GM19238 (cell line): ENCODE measurements around the gene AEBP1.

ENCODE experiments used
- DNase-seq: peaks from one replicate; pipeline ENCODE4 v3.0.0; 2011; ENCODE audit warnings: low spot score; ENCODE audit not compliant: insufficient read length

AEBP1 gene

DNA sequence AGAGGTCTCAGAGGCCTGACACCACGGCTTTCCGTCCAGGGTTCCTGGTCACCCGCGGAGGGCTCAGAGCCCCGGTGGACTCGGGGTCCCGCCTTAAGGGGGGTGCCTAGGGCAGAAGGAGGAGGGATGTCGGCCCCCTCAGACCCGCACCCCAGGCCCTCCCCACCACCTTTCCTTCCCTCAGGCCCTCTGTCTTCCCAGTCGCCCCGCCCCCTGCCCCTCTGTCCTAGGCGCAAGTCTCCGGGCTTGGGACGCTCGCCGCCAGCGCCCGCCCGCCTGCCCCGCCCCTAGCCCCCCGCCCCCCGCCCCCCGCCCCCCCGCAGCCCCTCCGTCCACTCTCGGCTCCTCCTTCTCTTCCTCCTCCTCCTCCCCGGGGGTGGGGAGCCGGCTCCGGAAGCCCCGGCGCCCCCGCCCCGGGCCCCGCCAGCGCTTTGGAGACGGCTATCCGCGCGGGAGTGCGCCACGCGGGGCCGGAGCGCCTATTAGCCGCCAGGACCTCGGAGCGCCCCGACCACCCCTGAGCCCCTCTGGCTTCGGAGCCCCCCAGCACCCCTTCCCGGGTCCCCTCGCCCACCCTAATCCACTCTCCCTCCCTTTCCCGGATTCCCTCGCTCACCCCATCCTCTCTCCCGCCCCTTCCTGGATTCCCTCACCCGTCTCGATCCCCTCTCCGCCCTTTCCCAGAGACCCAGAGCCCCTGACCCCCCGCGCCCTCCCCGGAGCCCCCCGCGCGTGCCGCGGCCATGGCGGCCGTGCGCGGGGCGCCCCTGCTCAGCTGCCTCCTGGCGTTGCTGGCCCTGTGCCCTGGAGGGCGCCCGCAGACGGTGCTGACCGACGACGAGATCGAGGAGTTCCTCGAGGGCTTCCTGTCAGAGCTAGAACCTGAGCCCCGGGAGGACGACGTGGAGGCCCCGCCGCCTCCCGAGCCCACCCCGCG lies at the start of gene AEBP1:
Gene AEBP1 (plus strand): TSS at position 423 of the 937 bp plus-strand sequence. CDS start 321 bp downstream, at position 744.
- no peak for DNase-seq

GRCh38 chr7:44056681-44057080 lies 47.5 kb upstream of the AEBP1 start:
- no peak for DNase-seq

GRCh38 chr7:44057181-44057848 lies 46.8 kb upstream of the AEBP1 start:
- DNase-seq = no peak

- DNase-seq = no peak
These were observed 46.0 kb upstream of the AEBP1 start for GRCh38 chr7:44057849-44058758.

DNA sequence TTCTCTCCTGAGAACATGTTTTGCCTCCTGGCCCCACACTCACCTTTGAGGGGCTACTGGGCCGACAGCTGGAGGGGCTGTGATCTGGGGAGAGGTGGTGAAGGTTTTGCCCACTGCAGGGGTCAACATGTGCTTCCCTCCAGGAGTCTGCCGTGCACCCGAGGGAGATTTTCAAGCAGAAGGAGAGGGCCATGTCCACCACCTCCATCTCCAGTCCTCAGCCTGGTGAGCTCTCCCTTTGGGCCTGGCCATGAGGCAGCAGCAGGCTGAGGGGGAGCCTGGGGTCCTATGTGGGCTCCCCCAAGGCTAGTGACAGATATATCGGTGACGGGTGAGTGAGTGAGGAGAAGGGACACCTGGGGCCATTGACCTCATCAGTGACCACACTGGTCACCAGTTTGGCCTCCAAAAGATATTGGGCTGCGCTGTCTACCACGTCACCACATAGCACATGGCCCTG lies 45.4 kb upstream of the AEBP1 start:
- no peak for DNase-seq

- DNase-seq = no peak
These were observed 44.7 kb upstream of the AEBP1 start for GRCh38 chr7:44059219-44060090.

DNA sequence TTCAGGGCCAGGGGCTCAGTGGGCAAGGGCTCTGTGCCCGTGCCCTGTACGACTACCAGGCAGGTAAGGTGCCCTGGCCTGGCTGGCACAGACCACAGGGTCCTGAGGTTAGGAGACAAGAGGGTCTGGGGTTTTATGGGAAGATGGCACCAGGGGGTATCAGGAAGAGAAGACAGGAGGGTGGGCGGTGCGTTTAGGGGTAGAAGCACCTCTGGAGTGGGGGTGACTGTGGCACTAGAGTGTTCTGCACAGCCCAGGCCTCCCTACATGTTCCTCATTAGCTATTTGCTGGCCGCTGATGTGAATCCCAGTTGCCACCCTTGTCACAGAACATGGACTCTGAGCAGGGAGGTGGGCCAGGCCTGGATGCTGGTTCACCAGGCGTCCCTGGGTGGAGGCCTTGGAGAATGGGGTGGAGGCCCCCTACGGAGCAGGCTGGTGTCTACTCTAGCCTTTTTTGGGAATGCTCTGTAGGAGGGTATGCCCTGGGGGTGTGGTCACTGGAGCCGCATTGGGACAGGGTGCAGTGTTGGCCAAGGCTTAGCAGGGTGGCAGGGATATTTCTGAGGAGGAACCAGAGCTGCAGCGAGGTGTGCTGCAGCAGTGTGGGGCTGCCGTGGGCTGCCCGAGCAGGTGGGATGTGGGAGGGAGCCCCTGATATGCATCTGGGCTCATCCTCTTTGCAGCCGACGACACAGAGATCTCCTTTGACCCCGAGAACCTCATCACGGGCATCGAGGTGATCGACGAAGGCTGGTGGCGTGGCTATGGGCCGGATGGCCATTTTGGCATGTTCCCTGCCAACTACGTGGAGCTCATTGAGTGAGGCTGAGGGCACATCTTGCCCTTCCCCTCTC lies 43.8 kb upstream of the AEBP1 start:
- no peak for DNase-seq

DNA sequence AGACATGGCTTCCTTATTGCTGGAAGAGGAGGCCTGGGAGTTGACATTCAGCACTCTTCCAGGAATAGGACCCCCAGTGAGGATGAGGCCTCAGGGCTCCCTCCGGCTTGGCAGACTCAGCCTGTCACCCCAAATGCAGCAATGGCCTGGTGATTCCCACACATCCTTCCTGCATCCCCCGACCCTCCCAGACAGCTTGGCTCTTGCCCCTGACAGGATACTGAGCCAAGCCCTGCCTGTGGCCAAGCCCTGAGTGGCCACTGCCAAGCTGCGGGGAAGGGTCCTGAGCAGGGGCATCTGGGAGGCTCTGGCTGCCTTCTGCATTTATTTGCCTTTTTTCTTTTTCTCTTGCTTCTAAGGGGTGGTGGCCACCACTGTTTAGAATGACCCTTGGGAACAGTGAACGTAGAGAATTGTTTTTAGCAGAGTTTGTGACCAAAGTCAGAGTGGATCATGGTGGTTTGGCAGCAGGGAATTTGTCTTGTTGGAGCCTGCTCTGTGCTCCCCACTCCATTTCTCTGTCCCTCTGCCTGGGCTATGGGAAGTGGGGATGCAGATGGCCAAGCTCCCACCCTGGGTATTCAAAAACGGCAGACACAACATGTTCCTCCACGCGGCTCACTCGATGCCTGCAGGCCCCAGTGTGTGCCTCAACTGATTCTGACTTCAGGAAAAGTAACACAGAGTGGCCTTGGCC lies 43.0 kb upstream of the AEBP1 start:
- no peak for DNase-seq

DNA sequence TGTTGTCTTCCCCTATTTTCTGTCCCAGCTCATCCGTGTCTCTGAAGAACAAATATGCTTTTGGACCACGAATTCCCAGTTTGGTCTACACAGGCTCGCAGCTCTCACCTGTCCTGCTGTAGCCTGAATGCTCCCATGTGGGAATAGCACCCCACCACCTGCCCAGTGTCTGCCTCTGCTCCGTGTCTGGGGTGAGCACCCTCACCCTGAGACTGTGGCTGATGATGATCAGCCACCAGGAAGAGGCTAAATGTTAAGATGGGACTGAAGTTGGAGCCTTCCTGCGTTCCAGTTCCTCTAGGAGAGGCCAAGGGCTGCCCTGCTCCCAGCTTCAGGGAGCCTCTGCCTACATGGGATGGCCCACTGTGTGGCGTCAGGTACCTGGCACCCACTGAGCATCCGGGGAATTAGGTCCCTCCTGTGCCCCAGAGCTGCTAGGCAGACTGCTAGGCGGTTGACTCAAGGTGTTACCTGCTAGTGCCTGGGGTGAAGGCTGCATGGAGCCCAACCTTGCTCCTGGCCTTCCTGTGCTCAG lies 42.4 kb upstream of the AEBP1 start:
- no peak for DNase-seq

DNA sequence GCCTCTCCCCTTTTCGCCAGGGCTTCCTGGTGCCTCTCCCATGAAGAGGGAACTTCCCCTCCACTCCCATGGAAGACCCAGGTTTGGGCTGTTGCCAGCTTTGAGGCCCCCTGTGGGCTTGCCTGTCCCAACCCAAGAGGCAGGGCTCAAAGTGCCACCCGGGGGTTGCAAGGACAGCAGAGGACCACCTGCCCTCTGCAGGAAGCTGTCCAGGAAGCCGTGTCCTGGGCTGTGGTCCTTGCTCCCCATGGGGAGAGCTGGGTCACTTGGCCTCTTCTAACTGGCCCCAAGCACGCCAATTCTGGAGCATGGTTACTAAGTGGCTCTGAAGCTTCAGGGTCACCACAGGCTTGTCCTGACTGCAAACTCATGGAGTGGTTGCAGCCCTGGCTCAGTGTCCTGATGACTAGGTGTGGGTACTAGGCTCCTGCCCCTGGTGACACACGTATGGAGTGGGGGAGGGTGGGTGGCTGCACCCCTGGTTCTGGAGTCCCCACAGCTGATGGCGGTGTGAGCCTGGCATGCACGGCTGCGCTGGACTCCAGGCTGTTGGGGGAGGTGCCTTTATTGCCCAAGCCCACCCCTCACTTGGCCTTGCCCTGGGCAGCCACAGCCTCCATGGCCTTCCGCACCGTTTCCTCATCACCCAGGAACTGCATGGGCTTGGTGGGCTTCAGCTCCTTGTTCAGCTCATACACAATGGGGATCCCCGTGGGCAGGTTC lies 41.8 kb upstream of the AEBP1 start:
- DNase-seq = no peak

GRCh38 chr7:44062903-44063295 lies 41.2 kb upstream of the AEBP1 start:
- DNase-seq = no peak

DNA sequence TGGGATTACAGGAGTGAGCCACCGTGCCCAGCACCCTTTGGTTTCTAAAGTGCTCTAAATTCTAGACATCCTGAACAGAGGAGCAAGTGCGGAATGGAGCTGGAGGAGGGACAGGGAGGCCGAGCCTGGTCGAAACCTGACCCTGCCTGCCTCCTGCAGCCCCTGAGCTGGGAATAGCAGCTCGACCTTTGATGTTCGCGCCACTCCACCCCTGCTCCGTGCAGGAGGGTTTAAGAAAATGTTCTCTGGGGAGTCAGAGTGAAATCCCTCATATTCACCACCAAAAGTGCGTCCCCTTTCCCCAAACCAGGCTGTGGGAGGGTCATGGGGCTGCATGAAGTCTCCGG lies 40.6 kb upstream of the AEBP1 start:
- DNase-seq = no peak

GRCh38 chr7:44063894-44064651 lies 40.1 kb upstream of the AEBP1 start:
- no peak for DNase-seq

GRCh38 chr7:44064791-44065430 lies 39.2 kb upstream of the AEBP1 start:
- DNase-seq = no peak

DNA sequence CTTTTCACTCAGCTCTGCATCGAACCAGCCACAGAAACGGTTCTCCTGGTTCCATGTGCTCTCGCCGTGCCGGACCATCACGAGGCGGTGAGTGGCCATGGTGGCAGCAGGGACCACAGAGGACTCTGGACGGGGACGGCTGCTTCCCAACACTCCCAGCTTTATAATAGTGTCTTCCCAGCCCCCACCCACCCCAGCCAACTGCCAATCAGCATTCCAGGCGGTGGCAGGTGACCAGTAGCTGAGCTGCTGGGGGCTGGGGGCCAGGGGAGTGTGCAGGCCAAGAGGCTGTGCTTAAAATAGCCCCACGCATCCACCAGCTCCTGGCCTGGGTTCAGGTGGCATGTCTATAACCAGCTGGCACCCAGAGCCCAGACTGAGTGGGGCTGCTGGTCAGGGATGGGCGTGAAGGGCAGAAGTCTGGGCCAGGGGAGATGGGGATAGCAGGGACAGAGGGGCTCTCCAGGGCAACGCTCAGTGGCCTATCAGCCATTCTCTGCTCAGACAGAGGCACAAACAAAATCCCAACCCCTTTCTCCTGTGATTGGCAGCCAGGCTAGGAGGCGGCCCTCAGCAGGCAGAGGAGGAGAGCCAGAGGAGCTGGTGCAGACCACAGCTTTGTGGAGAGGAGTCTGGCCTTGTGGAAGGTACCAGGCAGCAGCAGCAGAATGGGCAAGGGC lies 38.6 kb upstream of the AEBP1 start, which contains the start of gene PGAM2:
Gene PGAM2 (minus strand): TSS at position 137 of the 680 bp plus-strand sequence. CDS start 38 bp downstream, at position 99.
- DNase-seq = no peak

GRCh38 chr7:44066111-44066460 lies 38.1 kb upstream of the AEBP1 start:
- DNase-seq = no peak
